Calu3 (cell line): ENCODE measurements around the gene RBM12. TPM values are rescaled to one million over a fixed set of nuclear protein-coding genes. Genes with fewer than 3 reads are reported as not detected.
A peak's percentile ranks its signal among the peaks of the same experiment; 100 is the strongest.

Experiments
- BruUV-seq: library from RNA; stranded (reverse); fragments of 400-500 nt; replicated peaks from 2 replicates; lab custom pipeline; 2021; lab: Mats Ljungman, UMichigan
- CTCF ChIA-PET: fragments of 300-600 bp; sonication (Branson Sonifier 250); formaldehyde crosslinking; loops from one replicate; lab custom pipeline; 2022; ENCODE audit warnings: antibody characterized with exemption; lab: Charles Lee
- DNase-seq: peaks from one replicate; pipeline ENCODE4 v3.0.0; 2022
- H3K27ac Mint-ChIP-seq: one replicate; pipeline ENCODE4 v1.8.0; 2022; ENCODE audit warnings: mixed read lengths; ENCODE audit not compliant: unreplicated experiment
- H3K27me3 Mint-ChIP-seq: one replicate; pipeline ENCODE4 v1.8.0; 2022; ENCODE audit warnings: mixed read lengths; ENCODE audit not compliant: unreplicated experiment
- H3K36me3 Mint-ChIP-seq: one replicate; pipeline ENCODE4 v1.8.0; 2022; ENCODE audit warnings: mild to moderate bottlenecking, moderate library complexity, mixed read lengths; ENCODE audit not compliant: insufficient read depth, unreplicated experiment
- H3K4me1 Mint-ChIP-seq: one replicate; pipeline ENCODE4 v1.8.0; 2022; ENCODE audit warnings: mild to moderate bottlenecking, low read depth, mixed read lengths; ENCODE audit not compliant: unreplicated experiment
- H3K4me3 Mint-ChIP-seq: one replicate; pipeline ENCODE4 v1.8.0; 2022; ENCODE audit warnings: mild to moderate bottlenecking, low read depth, moderate library complexity, mixed read lengths; ENCODE audit not compliant: unreplicated experiment
- H3K9me3 Mint-ChIP-seq: one replicate; pipeline ENCODE4 v1.8.0; 2022; ENCODE audit warnings: low read depth, mixed read lengths; ENCODE audit not compliant: unreplicated experiment
- CTCF ChIP-seq: fragments of 200-600 bp; IDR thresholded peaks from one replicate; pipeline ENCODE4 v1.8.0; 2022; ENCODE audit warnings: antibody characterized with exemption; ENCODE audit not compliant: unreplicated experiment
- intact Hi-C: fragments of 100-400 bp; cut with micrococcal nuclease; formaldehyde crosslinking; loops from one replicate; pipeline ENCODE4 v1.10.0; 2022; ENCODE audit not compliant: unreplicated experiment
- total RNA-seq: library from RNA; stranded (reverse); gene quantifications from 2 replicates; pipeline ENCODE4 v1.2.3, GENCODE V29; 2022

Gene RBM12
- total RNA-seq, 1 experiment from 2014 or later: 133 TPM

GRCh38 chr20:35619196-35620095 lies 45.3 kb downstream of the RBM12 start:
- H3K36me3 Mint-ChIP-seq: peaks cover 88% of the 10 kb centered on the region
- no peaks in the 10 kb centered on the region for H3K9me3 Mint-ChIP-seq
- peak; percentile 60 for TF ChIP-seq CTCF
- peak; percentile 96 for DNase-seq
- no TSS peak for BruUV-seq
- CTCF ChIA-PET: interaction anchor here (0.6 to 2.8 kb wide), 24 partner anchors 10 to 265 kb away, joined by 3 to 11 read pairs (median 4); partner anchors contain the start of genes CPNE1, RBM12 and RBM39
- H3K27ac Mint-ChIP-seq: peak overlapping the region; percentile 100
- no peaks in the 10 kb centered on the region for H3K27me3 Mint-ChIP-seq
- H3K4me3 Mint-ChIP-seq: peak overlapping the region; percentile 94
- H3K4me1 Mint-ChIP-seq: peaks cover 45% of the 10 kb centered on the region
- intact Hi-C loops: loop anchor here (2.0 to 5.0 kb wide), 4 partner anchors 43 to 263 kb away; partner anchors contain the start of genes CPNE1 and RBM12

GRCh38 chr20:35618263-35619131 lies 46.2 kb downstream of the RBM12 start:
- CTCF ChIA-PET: interaction anchor here (0.6 to 2.8 kb wide), 21 partner anchors 9 to 265 kb away, joined by 3 to 11 read pairs (median 4); partner anchors contain the start of genes CPNE1, RBM12 and RBM39
- no TSS peak for BruUV-seq
- peak; percentile 54 for DNase-seq
- Mint-ChIP-seq H3K9me3 (no peaks in the 10 kb centered on the region), H3K27me3 (no peaks in the 10 kb centered on the region), H3K27ac (peak overlapping the region; percentile 100), H3K4me1 (peaks cover 49% of the 10 kb centered on the region), H3K4me3 (peak overlapping the region; percentile 94), H3K36me3 (peaks cover 90% of the 10 kb centered on the region)
- intact Hi-C loops: loop anchor here (2.0 to 5.0 kb wide), 4 partner anchors 44 to 264 kb away; partner anchors contain the start of genes CPNE1 and RBM12
- no peak for TF ChIP-seq CTCF

- H3K4me3 Mint-ChIP-seq: peak overlapping the region; percentile 94
- DNase-seq: peak; percentile 83
- H3K9me3 Mint-ChIP-seq: no peaks in the 10 kb centered on the region
- TF ChIP-seq CTCF: peak; percentile 74
- no TSS peak for BruUV-seq
- intact Hi-C loops: loop anchor here (2.0 to 5.0 kb wide), 4 partner anchors 45 to 265 kb away; partner anchors contain the start of genes CPNE1 and RBM12
- no peaks in the 10 kb centered on the region for H3K27me3 Mint-ChIP-seq
- peaks cover 49% of the 10 kb centered on the region for H3K4me1 Mint-ChIP-seq
- peaks cover 83% of the 10 kb centered on the region for H3K36me3 Mint-ChIP-seq
- CTCF ChIA-PET: interaction anchor here (0.5 to 2.8 kb wide), 15 partner anchors 12 to 521 kb away, joined by 3 to 9 read pairs (median 3); partner anchors contain the start of genes CPNE1, ERGIC3, NFS1 and RBM12
- H3K27ac Mint-ChIP-seq: peak overlapping the region; percentile 100
Observed at GRCh38 chr20:35617397-35618262, 47.1 kb downstream of the RBM12 start.
